Smooth muscle cell (in vitro differentiated cells): Measurements from ENCODE around the gene ASF1B. TPM values are rescaled to one million over a fixed set of nuclear protein-coding genes. Genes with fewer than 3 reads are reported as not detected.

Experiments used
- DNase-seq: peaks from one replicate; lab custom pipeline; 2025; ENCODE audit not compliant: unreplicated experiment; lab: John Stamatoyannopoulos, UW
- H2AFZ ChIP-seq: fragments of 200-600 bp; sonication (generic); 2 replicates; pipeline ENCODE4 v1.6.0; 2016; ENCODE audit warnings: antibody characterized with exemption, low read depth, mild to moderate bottlenecking
- H3F3A ChIP-seq: fragments of 200-600 bp; sonication (generic); 2 replicates; pipeline ENCODE4 v1.6.0; 2017; ENCODE audit warnings: antibody characterized with exemption, low read depth
- H3K27ac ChIP-seq: fragments of 200-600 bp; sonication (generic); 2 replicates; pipeline ENCODE4 v1.5.1; 2016; ENCODE audit warnings: low read depth, mild to moderate bottlenecking
- H3K27me3 ChIP-seq: fragments of 200-600 bp; sonication (generic); 2 replicates; pipeline ENCODE4 v1.6.1; 2016; ENCODE audit warnings: low read depth, mild to moderate bottlenecking
- H3K36me3 ChIP-seq: fragments of 200-600 bp; sonication (generic); 2 replicates; pipeline ENCODE4 v1.5.1; 2016; ENCODE audit warnings: low read depth
- H3K4me1 ChIP-seq: fragments of 200-600 bp; sonication (generic); 2 replicates; pipeline ENCODE4 v1.5.1; 2016; ENCODE audit warnings: low read depth
- H3K4me2 ChIP-seq: fragments of 200-600 bp; sonication (generic); 2 replicates; pipeline ENCODE4 v1.6.0; 2016; ENCODE audit warnings: mild to moderate bottlenecking
- H3K4me3 ChIP-seq: fragments of 200-600 bp; sonication (generic); 2 replicates; pipeline ENCODE4 v1.5.1; 2016; ENCODE audit warnings: mild to moderate bottlenecking
- H3K79me2 ChIP-seq: fragments of 200-600 bp; sonication (generic); 2 replicates; pipeline ENCODE4 v1.6.0; 2016; ENCODE audit warnings: low read depth, mild to moderate bottlenecking
- H3K9ac ChIP-seq: fragments of 200-600 bp; sonication (generic); 2 replicates; pipeline ENCODE4 v1.6.0; 2016; ENCODE audit warnings: low read depth
- H3K9me3 ChIP-seq: fragments of 200-600 bp; sonication (generic); replicated peaks from 2 replicates; pipeline ENCODE4 v1.5.1; 2016; ENCODE audit warnings: low read depth
- H4K20me1 ChIP-seq: fragments of 200-600 bp; sonication (generic); 2 replicates; pipeline ENCODE4 v1.6.0; 2016; ENCODE audit warnings: low read depth
- CTCF ChIP-seq: fragments of 200-600 bp; sonication (generic); IDR thresholded peaks from 2 replicates; pipeline ENCODE4 v1.5.1; 2017; ENCODE audit warnings: borderline replicate concordance, mild to moderate bottlenecking, antibody characterized with exemption; ENCODE audit not compliant: insufficient read depth, poor library complexity, severe bottlenecking
- WGBS: methylation state at CpG from one replicate; pipeline ENCODE4 v1.1.7; 2016; ENCODE audit warnings: low lambda C conversion rate; 5-methylcytosine and 5-hydroxymethylcytosine counted together
- polyA plus RNA-seq: library from polyadenylated mRNA; unstranded; fragments of >200 nt; fragmentation: Nextera tagmentation; extraction: Ambion mirVana; gene quantifications from 2 replicates; pipeline ENCODE4 v1.2.1, GENCODE V29; 2016
- total RNA-seq: library from RNA; depleted of rRNA; stranded (reverse); fragments of >200 nt; gene quantifications from 2 replicates; pipeline ENCODE4 v1.2.3, GENCODE V29; 2014

ASF1B gene
- total and polyA plus RNA-seq, 2 experiments from 2014 or later, result 11.3 to 13.4 TPM

DNA sequence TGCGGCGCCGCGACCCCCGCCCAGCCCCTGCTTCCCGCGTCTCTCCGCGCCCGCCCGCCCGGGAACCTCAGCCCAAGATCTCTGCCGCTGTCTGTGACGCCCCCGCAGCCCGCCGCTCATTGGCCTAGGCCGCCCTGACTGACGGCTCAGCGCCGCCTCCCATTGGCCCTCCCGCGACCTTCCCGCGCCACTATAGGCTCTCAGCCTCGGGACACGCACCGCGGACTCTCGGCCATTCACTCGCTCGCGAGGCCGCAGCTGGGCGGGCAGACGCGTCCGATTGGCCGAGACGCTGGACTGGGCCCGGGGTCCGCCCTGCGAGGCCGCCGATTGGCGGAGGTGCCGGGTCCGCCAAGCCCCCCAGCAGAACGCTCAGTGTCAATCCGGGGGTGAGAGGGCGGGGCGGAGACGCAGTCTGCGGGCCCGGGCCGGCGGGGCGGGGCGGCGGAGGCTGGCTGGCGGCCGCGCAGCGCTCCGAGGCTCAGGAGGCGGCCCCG is 18.7 kb downstream of the ASF1B start, which contains the start of gene PRKACA:
Gene PRKACA (minus strand): TSS at position 95 of the 497 bp plus-strand sequence. CDS start 215 bp downstream, outside the sequence.
- peaks cover 23% of the 10 kb centered on the region for H3K4me1 ChIP-seq
- TF ChIP-seq CTCF, result no peak
- 0% methylated on average over 31 of the region's 67 CpGs for WGBS

GRCh38 chr19:14116918-14117578 is 19.3 kb downstream of the ASF1B start:
- no peaks in the 10 kb centered on the region for H3K27me3 ChIP-seq
- peak overlapping the region; percentile 82 for H3K9ac ChIP-seq
- no peak overlapping the region for H3K27ac ChIP-seq
- peaks cover 43% of the 10 kb centered on the region for H4K20me1 ChIP-seq
- under 1% methylated on average over 18 of the region's 33 CpGs for WGBS
- peaks cover 27% of the 10 kb centered on the region for H3K4me1 ChIP-seq
- peak overlapping the region; percentile 77 for H3K4me3 ChIP-seq
- TF ChIP-seq CTCF, result no peak
- no peak for DNase-seq
- H2AFZ ChIP-seq, result no peak overlapping the region
- H3K36me3 ChIP-seq, result no peaks in the 10 kb centered on the region
- H3K9me3 ChIP-seq, result no peaks in the 10 kb centered on the region
- H3F3A ChIP-seq, result peaks cover 11% of the 10 kb centered on the region
- peak overlapping the region; percentile 94 for H3K4me2 ChIP-seq
- H3K79me2 ChIP-seq, result peaks cover 44% of the 10 kb centered on the region

More for the DNA sequence above, 18.7 kb downstream of the ASF1B start, which contains the start of gene PRKACA:
- Histone ChIP-seq H3K27me3 (no peaks in the 10 kb centered on the region), H3F3A (peaks cover 11% of the 10 kb centered on the region), H3K9ac (peak within 1 kb of the TSS; percentile 82), H3K36me3 (no peaks in the 10 kb centered on the region), H3K4me3 (peak within 1 kb of the TSS; percentile 77), H3K27ac (peak within 1 kb of the TSS; percentile 73), H4K20me1 (peaks cover 39% of the 10 kb centered on the region), H3K4me2 (peak within 1 kb of the TSS; percentile 95), H3K79me2 (peaks cover 44% of the 10 kb centered on the region), H3K9me3 (no peaks in the 10 kb centered on the region), H2AFZ (peak within 1 kb of the TSS; percentile 77)
- peak; percentile 95 for DNase-seq

DNA sequence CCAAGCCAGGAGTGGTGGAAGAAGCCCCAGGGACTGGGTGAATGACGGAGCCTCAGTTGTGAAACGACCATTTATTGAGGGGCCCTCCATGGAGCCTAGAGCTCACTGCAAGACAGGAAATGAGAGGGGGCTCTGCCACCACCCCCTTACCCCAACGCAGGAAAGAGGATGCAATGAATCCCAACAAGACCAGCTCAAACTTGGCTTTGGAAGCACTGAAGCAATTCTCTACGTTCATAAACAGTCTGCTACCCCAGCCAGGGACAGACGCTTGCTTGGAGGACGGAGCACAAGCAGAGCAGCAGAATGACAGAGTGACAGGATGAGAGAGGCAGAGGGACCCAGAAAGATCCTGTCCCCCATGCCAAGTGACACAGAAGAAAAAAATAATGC is 19.9 kb downstream of the ASF1B start:
- TF ChIP-seq CTCF, result no peak
- no peaks in the 10 kb centered on the region for H3K27me3 ChIP-seq
- no peaks in the 10 kb centered on the region for H3K9me3 ChIP-seq
- no peak for DNase-seq
- 35% methylated on average over 6 of the region's 6 CpGs for WGBS
- peak overlapping the region; percentile 94 for H3K4me2 ChIP-seq
- peak overlapping the region; percentile 77 for H3K4me3 ChIP-seq
- H4K20me1 ChIP-seq, result peaks cover 43% of the 10 kb centered on the region
- peaks cover 27% of the 10 kb centered on the region for H3K4me1 ChIP-seq
- H3K9ac ChIP-seq, result peak overlapping the region; percentile 82
- peaks cover 44% of the 10 kb centered on the region for H3K79me2 ChIP-seq
- peaks cover 11% of the 10 kb centered on the region for H3F3A ChIP-seq
- no peak overlapping the region for H2AFZ ChIP-seq
- no peak overlapping the region for H3K27ac ChIP-seq
- no peaks in the 10 kb centered on the region for H3K36me3 ChIP-seq
